Tibial nerve (tissue), 4 donors: Measurements from ENCODE around the gene CORO7.

Source experiments
- EP300 ChIP-seq, 2 donors: sonication (generic); formaldehyde crosslinking; IDR thresholded peaks; one replicate each; pipeline ENCODE4 v1.6.1; 2017; ENCODE audit warnings: antibody characterized with exemption in 2 of 2, mild to moderate bottlenecking in 1 of 2
- TF ChIP-seq, protein P1 (sequence below), 5 experiments: fragments of 200-600 bp in 3 of 5; fragments of 450-650 bp in 2 of 5; sonication (generic) in 3 of 5; IDR thresholded peaks; one replicate each; pipeline ENCODE4 v1.5.1; 2016 to 2019; ENCODE audit warnings: antibody characterized with exemption in 5 of 5, mild to moderate bottlenecking in 3 of 5, moderate library complexity in 2 of 5

GRCh38 chr16:4320571-4321137 is 95.7 kb downstream of the CORO7 start:
- TF ChIP-seq, protein P1, sequence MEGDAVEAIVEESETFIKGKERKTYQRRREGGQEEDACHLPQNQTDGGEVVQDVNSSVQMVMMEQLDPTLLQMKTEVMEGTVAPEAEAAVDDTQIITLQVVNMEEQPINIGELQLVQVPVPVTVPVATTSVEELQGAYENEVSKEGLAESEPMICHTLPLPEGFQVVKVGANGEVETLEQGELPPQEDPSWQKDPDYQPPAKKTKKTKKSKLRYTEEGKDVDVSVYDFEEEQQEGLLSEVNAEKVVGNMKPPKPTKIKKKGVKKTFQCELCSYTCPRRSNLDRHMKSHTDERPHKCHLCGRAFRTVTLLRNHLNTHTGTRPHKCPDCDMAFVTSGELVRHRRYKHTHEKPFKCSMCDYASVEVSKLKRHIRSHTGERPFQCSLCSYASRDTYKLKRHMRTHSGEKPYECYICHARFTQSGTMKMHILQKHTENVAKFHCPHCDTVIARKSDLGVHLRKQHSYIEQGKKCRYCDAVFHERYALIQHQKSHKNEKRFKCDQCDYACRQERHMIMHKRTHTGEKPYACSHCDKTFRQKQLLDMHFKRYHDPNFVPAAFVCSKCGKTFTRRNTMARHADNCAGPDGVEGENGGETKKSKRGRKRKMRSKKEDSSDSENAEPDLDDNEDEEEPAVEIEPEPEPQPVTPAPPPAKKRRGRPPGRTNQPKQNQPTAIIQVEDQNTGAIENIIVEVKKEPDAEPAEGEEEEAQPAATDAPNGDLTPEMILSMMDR (IDR thresholded peaks at IDR 0.05) = no peak
- TF ChIP-seq EP300 (IDR thresholded peaks at IDR 0.05) = no peak
